ENCODE results near the gene CACNG7. TPM values are rescaled to one million over a fixed set of nuclear protein-coding genes. Genes with fewer than 3 reads are reported as not detected.
"Not testable (repeated sequence)": the region's sequence is repeated elsewhere in the genome, so short reads cannot be mapped to it uniquely, and the experiment has no call there.

CACNG7 gene
- total RNA-seq, 8 experiments from 2014 or later: 0.27 to 26.3 (median 12.1) TPM

DNA sequence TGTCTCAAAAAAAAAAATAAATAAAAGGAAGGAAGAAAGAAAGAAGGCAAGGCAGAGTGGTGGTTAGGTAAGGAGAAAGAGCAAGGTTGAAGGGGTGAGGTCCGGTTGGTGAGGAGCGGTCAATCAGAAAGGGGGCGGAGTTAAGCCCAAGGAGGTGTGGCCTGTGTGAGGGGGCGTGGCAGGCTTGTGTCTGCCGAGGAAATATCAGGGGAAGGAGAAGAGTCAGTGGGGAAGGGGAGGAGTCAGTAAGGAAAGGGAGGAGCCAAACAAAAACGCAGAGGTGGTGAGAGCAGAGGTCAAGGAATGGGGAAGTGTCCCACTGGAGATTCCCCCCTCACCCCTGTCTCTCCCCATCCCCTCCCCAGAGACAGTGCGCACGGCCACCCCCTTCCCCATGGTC is 5.9 kb downstream of the CACNG7 start:
- 27 to 72% (median 46%) methylated on average over 3 to 6 of the region's 8 CpGs; no CpG with 5 or more reads in 4 of the 10 experiments for WGBS, 10 experiments
- no peak overlapping the region for H3K4me3 ChIP-seq
- peaks cover 5 to 6% of the 10 kb centered on the region in 2 donors for H3K4me1 ChIP-seq (replicated peaks in 1 of 2)
- in situ Hi-C loops (cut with MboI; ENCODE audit: low pct_unique_long_range_greater_than_20kb in 2 of 9, low sequenced_read_pairs in 9 of 9, unreplicated experiment in 9 of 9): no loop called here
- ATAC-seq (replicated peaks in 6 of 8): no peak
- H3K27ac ChIP-seq: no peak overlapping the region

DNA sequence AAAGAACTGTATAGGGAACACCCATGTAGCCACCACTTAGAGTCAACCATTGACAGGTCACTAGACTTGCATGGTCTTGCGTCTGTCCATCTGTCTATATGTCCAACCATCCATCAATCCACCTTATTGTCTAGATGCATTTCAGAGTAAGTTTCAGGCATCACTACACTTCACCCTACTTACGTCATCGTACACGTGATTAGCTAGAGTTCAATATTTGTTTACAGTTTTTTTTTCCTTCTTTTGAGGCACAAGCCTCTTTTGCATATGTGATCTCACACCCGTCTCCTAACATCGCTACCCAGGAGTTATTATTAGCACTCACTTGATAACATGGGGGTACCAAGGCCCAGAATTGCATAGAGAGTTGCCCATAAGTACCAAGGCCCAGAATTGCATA is 6.9 kb downstream of the CACNG7 start:
- ATAC-seq (replicated peaks in 6 of 8): no peak
- H3K4me3 ChIP-seq: no peak overlapping the region
- in situ Hi-C loops (cut with MboI; ENCODE audit: low pct_unique_long_range_greater_than_20kb in 2 of 9, low sequenced_read_pairs in 9 of 9, unreplicated experiment in 9 of 9): no loop called here
- H3K4me1 ChIP-seq (replicated peaks in 1 of 2): no peaks in the 10 kb centered on the region
- whole genome bisulfite sequencing, 10 experiments: 39 to 96% (median 59%) methylated on average over 3 to 6 of the region's 6 CpGs; no CpG with 5 or more reads in 3 of the 10 experiments
- no peak overlapping the region for H3K27ac ChIP-seq

- no peak for ATAC-seq (replicated peaks in 6 of 8)
- WGBS, 10 experiments: 20 to 100% (median 91%) methylated on average over 1 to 7 of the region's 7 CpGs; no CpG with 5 or more reads in 1 of the 10 experiments
- no peak overlapping the region for H3K4me3 ChIP-seq
- in situ Hi-C loops (cut with MboI; ENCODE audit: low pct_unique_long_range_greater_than_20kb in 2 of 9, low sequenced_read_pairs in 9 of 9, unreplicated experiment in 9 of 9): no loop called here
- H3K4me1 ChIP-seq (replicated peaks in 1 of 2): no peaks in the 10 kb centered on the region
- H3K27ac ChIP-seq: no peak overlapping the region
Observed at GRCh38 chr19:53917356-53917755, 8.3 kb downstream of the CACNG7 start.

GRCh38 chr19:53927739-53928138 is 18.7 kb downstream of the CACNG7 start:
- in situ Hi-C loops (cut with MboI; ENCODE audit: low pct_unique_long_range_greater_than_20kb in 2 of 9, low sequenced_read_pairs in 9 of 9, unreplicated experiment in 9 of 9): no loop called here
- H3K4me1 ChIP-seq (replicated peaks in 1 of 2): no peaks in the 10 kb centered on the region
- WGBS, 10 experiments: 0 to 63% (median 40%) methylated on average over 2 to 3 of the region's 8 CpGs; no CpG with 5 or more reads in 7 of the 10 experiments
- H3K4me3 ChIP-seq: no peak overlapping the region
- ATAC-seq (replicated peaks in 6 of 8): peak in 3 of 8 experiments; percentile 29 to 43 (median 38)
- no peak overlapping the region for H3K27ac ChIP-seq

DNA sequence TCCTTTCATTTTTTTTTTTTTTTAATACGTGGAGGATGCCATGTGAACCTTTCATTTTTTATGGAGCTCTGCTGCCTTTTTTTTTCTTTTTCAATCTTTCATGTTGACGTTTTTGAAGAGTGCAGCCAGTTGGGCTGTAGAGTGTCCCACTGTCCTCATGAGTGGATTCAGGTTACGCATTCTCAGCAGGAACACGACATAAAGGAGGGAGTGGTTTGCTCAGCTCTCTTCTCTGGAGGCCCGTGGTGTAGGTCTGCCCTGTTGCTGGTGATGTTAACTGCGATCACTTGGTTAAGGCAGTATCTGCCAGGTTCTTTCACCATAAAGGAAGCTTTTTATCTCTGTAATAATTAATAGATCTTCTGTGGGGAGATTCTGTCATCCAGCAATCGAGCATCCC is 27.0 kb downstream of the CACNG7 start:
- ATAC-seq (replicated peaks in 6 of 8): no peak
- in situ Hi-C loops (cut with MboI; ENCODE audit: low pct_unique_long_range_greater_than_20kb in 2 of 9, low sequenced_read_pairs in 9 of 9, unreplicated experiment in 9 of 9): no loop called here
- H3K4me3 ChIP-seq: no peak overlapping the region
- 11 to 100% (median 51%) methylated on average over 1 to 7 of the region's 7 CpGs for WGBS, 10 experiments
- H3K4me1 ChIP-seq (replicated peaks in 1 of 2): no peaks in the 10 kb centered on the region
- no peak overlapping the region for H3K27ac ChIP-seq

DNA sequence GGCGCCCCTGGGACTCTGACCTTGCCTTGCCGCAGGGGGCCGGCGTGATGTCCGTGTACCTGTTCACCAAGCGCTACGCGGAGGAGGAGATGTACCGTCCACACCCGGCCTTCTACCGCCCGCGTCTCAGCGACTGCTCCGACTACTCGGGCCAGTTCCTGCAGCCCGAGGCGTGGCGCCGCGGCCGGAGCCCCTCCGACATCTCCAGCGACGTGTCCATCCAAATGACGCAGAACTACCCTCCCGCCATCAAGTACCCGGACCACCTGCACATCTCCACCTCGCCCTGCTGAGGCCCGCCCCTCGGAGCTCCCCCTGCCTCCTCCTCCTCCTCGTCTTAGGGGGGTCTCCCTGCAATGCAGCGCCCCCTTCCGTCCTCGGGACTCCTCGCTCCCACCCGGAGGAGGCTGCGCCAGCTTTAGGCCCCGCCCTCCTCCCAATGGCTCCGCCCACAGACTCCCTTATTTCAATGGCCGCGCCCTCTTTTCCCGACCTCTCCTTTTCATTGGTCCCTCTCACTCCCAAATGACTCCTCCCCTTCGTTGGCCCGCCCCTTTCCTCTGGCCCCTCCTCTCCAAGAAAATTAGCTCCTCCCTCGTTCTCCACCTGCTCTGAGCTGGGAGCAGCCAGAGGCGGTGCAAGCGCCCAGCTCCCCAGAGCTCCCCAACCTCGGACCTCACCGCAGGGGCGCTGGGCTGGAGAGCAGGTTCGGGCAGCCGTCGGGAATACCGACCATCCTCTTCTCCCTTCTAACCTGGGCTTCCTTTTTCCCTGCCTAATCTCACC is 33.1 kb downstream of the CACNG7 start:
- H3K27ac ChIP-seq: no peak overlapping the region
- no peak overlapping the region for H3K4me3 ChIP-seq
- H3K4me1 ChIP-seq (replicated peaks in 1 of 2): no peaks in the 10 kb centered on the region
- WGBS, 10 experiments: 0 to 80% (median 24%) methylated on average over 2 to 11 of the region's 55 CpGs; no CpG with 5 or more reads in 6 of the 10 experiments
- in situ Hi-C loops (cut with MboI; ENCODE audit: low pct_unique_long_range_greater_than_20kb in 2 of 9, low sequenced_read_pairs in 9 of 9, unreplicated experiment in 9 of 9): no loop called here
- ATAC-seq (replicated peaks in 6 of 8): peak in 5 of 8 experiments; percentile 25 to 79 (median 65)

- Histone ChIP-seq H3K4me1 (replicated peaks in 1 of 2) (no peaks in the 10 kb centered on the region), H3K27ac (no peak overlapping the region), H3K4me3 (no peak overlapping the region)
- in situ Hi-C loops (cut with MboI; ENCODE audit: low pct_unique_long_range_greater_than_20kb in 2 of 9, low sequenced_read_pairs in 9 of 9, unreplicated experiment in 9 of 9): no loop called here
- 67 to 89% (median 80%) methylated on average over 1 to 4 of the region's 4 CpGs; no CpG with 5 or more reads in 2 of the 10 experiments for WGBS, 10 experiments
- ATAC-seq (replicated peaks in 6 of 8): no peak
Observed at GRCh38 chr19:53944416-53944815, 35.3 kb downstream of the CACNG7 start.

DNA sequence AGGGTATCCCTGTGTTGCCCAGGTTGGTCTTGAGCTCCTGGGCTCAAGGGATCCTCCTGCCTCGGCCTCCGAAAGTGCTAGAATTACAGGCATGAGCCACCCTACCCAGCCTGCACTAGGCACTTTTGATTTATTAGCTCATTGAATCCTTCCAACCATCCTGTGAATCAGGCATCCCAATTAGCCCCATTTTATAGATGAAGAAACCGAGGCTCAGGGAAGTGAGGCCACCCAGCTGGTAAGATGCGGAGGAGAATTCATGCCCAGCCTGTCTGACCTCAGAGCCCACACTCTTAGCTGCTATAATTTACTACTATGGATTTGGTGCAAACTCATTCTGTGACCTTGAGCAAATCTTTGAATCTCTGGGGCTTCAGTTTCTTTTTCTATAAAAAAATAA is 35.9 kb downstream of the CACNG7 start:
- WGBS, 10 experiments: 21 to 100% (median 85%) methylated on average over 1 to 4 of the region's 4 CpGs; no CpG with 5 or more reads in 3 of the 10 experiments
- Histone ChIP-seq H3K4me1 (replicated peaks in 1 of 2) (no peaks in the 10 kb centered on the region), H3K4me3 (no peak overlapping the region), H3K27ac (no peak overlapping the region)
- ATAC-seq (replicated peaks in 6 of 8): no peak
- in situ Hi-C loops (cut with MboI; ENCODE audit: low pct_unique_long_range_greater_than_20kb in 2 of 9, low sequenced_read_pairs in 9 of 9, unreplicated experiment in 9 of 9): no loop called here

DNA sequence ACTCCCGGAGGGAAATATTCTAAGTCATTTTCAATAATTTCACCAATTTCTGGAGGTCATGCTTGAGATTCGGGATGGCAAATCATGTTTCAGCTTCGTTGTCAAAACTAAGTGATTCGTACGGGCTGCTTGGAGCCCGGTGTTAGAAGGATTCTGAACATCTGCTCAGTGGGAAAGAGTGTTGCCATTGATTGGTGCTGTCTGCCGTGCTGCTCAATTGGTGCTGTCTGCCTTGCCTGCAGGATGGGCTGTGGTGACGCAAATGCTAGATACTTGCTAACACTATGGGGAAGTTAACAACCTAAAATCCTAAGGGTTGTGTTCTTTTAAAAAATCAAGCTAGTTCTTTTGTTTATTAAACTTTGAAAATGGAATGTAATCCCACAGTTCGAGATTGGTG is 36.4 kb downstream of the CACNG7 start:
- Histone ChIP-seq H3K4me3 (no peak overlapping the region), H3K4me1 (replicated peaks in 1 of 2) (no peaks in the 10 kb centered on the region), H3K27ac (no peak overlapping the region)
- in situ Hi-C loops (cut with MboI; ENCODE audit: low pct_unique_long_range_greater_than_20kb in 2 of 9, low sequenced_read_pairs in 9 of 9, unreplicated experiment in 9 of 9): no loop called here
- WGBS, 10 experiments: 3 to 100% (median 54%) methylated on average over 1 to 9 of the region's 9 CpGs; no CpG with 5 or more reads in 1 of the 10 experiments
- ATAC-seq (replicated peaks in 6 of 8): peak in 1 of 8 experiments; percentile 82

DNA sequence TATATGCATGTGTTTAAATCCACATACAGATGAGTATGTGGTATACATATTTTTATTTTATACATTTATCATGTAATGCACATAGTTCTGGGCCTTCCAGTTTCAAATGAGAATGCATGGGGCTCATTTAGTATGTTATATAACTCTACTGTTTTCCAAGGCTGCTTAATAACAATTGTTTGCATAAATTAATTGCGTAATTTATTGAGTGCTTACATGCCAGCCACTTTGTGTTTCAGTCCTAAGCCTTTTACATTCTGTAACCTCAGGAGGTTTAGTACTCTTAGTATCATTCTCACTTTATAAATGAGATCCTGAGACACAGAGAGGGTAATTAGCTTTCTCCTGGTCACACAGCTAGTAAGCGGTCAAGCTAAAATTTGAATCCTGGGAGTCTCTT is 36.9 kb downstream of the CACNG7 start:
- peak in 1 of 8 experiments; percentile 75 for ATAC-seq (replicated peaks in 6 of 8)
- Histone ChIP-seq H3K4me3 (no peak overlapping the region), H3K27ac (no peak overlapping the region), H3K4me1 (replicated peaks in 1 of 2) (no peaks in the 10 kb centered on the region)
- 17 to 100% (median 90%) methylated on average over 1 to 2 of the region's 2 CpGs; no CpG with 5 or more reads in 3 of the 10 experiments for WGBS, 10 experiments
- in situ Hi-C loops (cut with MboI; ENCODE audit: low pct_unique_long_range_greater_than_20kb in 2 of 9, low sequenced_read_pairs in 9 of 9, unreplicated experiment in 9 of 9): no loop called here

GRCh38 chr19:53947624-53948023 is 38.5 kb downstream of the CACNG7 start:
- no peak overlapping the region for H3K27ac ChIP-seq
- H3K4me1 ChIP-seq (replicated peaks in 1 of 2): no peaks in the 10 kb centered on the region
- H3K4me3 ChIP-seq: no peak overlapping the region
- ATAC-seq (replicated peaks in 6 of 8): peak in 1 of 8 experiments; percentile 14
- 27 to 86% (median 60%) methylated on average over 1 to 4 of the region's 5 CpGs; no CpG with 5 or more reads in 1 of the 10 experiments for WGBS, 10 experiments
- in situ Hi-C loops (cut with MboI; ENCODE audit: low pct_unique_long_range_greater_than_20kb in 2 of 9, low sequenced_read_pairs in 9 of 9, unreplicated experiment in 9 of 9): no loop called here

DNA sequence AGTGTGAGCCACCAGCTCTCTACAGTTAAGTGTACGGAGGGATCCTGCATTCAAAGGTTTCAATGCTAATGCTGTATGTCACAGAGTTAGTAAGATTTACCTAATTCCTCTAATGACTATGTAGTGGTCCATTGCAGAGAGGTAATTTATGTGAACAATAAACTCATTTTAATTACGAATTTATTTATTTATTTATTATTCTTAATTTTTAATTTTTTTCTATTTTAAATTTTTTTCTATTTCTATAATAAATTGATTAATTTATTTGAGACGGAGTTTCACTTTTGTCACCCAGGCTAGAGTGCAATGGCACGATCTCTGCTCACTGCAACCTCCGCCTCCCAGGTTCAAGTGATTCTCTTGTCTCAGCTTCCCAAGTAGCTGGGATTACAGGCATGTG is 39.5 kb downstream of the CACNG7 start:
- WGBS, 10 experiments: 43 to 94% (median 66%) methylated on average over 2 to 5 of the region's 5 CpGs
- ATAC-seq (replicated peaks in 6 of 8); in situ Hi-C loops (cut with MboI; ENCODE audit: low pct_unique_long_range_greater_than_20kb in 2 of 9, low sequenced_read_pairs in 9 of 9, unreplicated experiment in 9 of 9): not testable (repeated sequence)

DNA sequence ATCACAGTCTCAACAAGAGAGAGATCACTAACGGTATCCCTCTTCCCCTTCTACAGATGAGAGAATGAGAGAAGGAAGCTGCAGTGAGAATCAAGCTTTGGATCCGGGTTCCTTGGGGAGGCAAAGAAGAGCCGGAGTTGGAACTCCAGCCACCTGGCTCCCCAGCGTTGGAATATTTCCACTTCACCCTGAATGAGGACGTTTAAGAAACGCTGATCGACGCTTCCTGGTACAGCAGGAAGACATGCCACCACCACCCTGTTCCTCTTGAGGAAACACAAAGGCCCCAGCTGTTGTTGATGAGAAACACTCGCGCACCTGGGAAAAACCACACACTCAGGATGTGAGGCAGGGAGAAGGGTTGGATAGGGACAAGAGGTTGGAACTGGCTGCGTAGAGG is 42.4 kb downstream of the CACNG7 start:
- WGBS, 10 experiments: 36 to 100% (median 61%) methylated on average over 1 to 7 of the region's 11 CpGs
- ATAC-seq (replicated peaks in 6 of 8): no peak
- H3K4me3 ChIP-seq: no peak overlapping the region
- H3K4me1 ChIP-seq (replicated peaks in 1 of 2): no peaks in the 10 kb centered on the region
- no peak overlapping the region for H3K27ac ChIP-seq
- in situ Hi-C loops (cut with MboI; ENCODE audit: low pct_unique_long_range_greater_than_20kb in 2 of 9, low sequenced_read_pairs in 9 of 9, unreplicated experiment in 9 of 9): no loop called here

More for the DNA sequence above, 39.5 kb downstream of the CACNG7 start:
- not testable (repeated sequence) for H3K27ac ChIP-seq; H3K4me1 ChIP-seq (replicated peaks in 1 of 2); H3K4me3 ChIP-seq

DNA sequence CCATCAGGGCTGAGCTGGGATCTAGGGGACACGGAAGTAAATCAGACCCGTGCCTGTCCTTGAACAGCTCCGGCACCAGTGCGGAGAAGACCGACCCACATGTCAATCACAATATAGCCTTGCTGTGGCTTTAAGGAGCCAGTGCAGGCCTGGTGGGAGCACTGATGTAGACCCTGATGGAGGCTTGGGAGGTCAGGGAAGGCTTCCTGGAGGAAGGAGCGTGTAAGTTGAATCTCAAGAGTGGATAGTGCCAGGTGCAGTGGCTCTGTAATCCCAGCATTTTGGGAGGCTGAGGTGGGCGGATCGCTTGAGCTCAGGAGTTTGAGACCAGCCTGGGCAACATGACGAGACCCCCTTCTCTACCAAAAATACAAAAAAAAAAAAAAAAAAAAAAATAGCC is 42.9 kb downstream of the CACNG7 start:
- WGBS, 10 experiments: 0 to 100% (median 75%) methylated on average over 1 to 9 of the region's 9 CpGs; no CpG with 5 or more reads in 1 of the 10 experiments
- Histone ChIP-seq H3K4me1 (replicated peaks in 1 of 2) (no peaks in the 10 kb centered on the region), H3K4me3 (no peak overlapping the region), H3K27ac (no peak overlapping the region)
- in situ Hi-C loops (cut with MboI; ENCODE audit: low pct_unique_long_range_greater_than_20kb in 2 of 9, low sequenced_read_pairs in 9 of 9, unreplicated experiment in 9 of 9): no loop called here
- no peak for ATAC-seq (replicated peaks in 6 of 8)
